ENCODE measurements around the gene STRAP.
"Not testable (repeated sequence)": the region's sequence is repeated elsewhere in the genome, so short reads cannot be mapped to it uniquely, and the experiment has no call there.

Gene STRAP

GRCh38 chr12:15873556-15873955 is 8.6 kb upstream of the STRAP start:
- no peak for DNase-seq (ENCODE audit: low read depth)

GRCh38 chr12:15874556-15875145 is 7.5 kb upstream of the STRAP start:
- not testable (repeated sequence) for DNase-seq (ENCODE audit: low read depth)

- no peak for DNase-seq (ENCODE audit: low read depth)
Measured at GRCh38 chr12:15875863-15876262, 6.3 kb upstream of the STRAP start.

- no peak for DNase-seq (ENCODE audit: low read depth)
Measured at GRCh38 chr12:15879413-15879812, 2.8 kb upstream of the STRAP start.

GRCh38 chr12:15880721-15881120 is 1.5 kb upstream of the STRAP start:
- no peak for DNase-seq (ENCODE audit: low read depth)

- no peak for DNase-seq (ENCODE audit: low read depth)
Measured at GRCh38 chr12:15883536-15883935, 1.3 kb downstream of the STRAP start.

- DNase-seq (ENCODE audit: low read depth): no peak
Measured at GRCh38 chr12:15886372-15887042, 4.3 kb downstream of the STRAP start.

GRCh38 chr12:15887043-15887817 is 5.0 kb downstream of the STRAP start:
- DNase-seq (ENCODE audit: low read depth): no peak

GRCh38 chr12:15892645-15893259 is 10.6 kb downstream of the STRAP start:
- no peak for DNase-seq (ENCODE audit: low read depth)

GRCh38 chr12:15893260-15893659 is 11.1 kb downstream of the STRAP start:
- DNase-seq (ENCODE audit: low read depth): no peak

GRCh38 chr12:15896867-15897266 is 14.7 kb downstream of the STRAP start:
- no peak for DNase-seq (ENCODE audit: low read depth)

GRCh38 chr12:15897433-15897832 is 15.2 kb downstream of the STRAP start:
- DNase-seq (ENCODE audit: low read depth): no peak

GRCh38 chr12:15899282-15899870 is 17.2 kb downstream of the STRAP start:
- DNase-seq (ENCODE audit: low read depth): no peak

GRCh38 chr12:15904378-15904920 is 22.3 kb downstream of the STRAP start:
- DNase-seq (ENCODE audit: low read depth): no peak

GRCh38 chr12:15910468-15910863 is 28.3 kb downstream of the STRAP start:
- no peak for DNase-seq (ENCODE audit: low read depth)

GRCh38 chr12:15910864-15911721 is 28.9 kb downstream of the STRAP start, which contains the start of gene DERA:
Gene DERA (plus strand): TSS chr12:15911332. CDS start chr12:15911384, 52 bp downstream.
- DNase-seq (ENCODE audit: low read depth): peak; percentile 21

GRCh38 chr12:15911931-15912330 is 29.7 kb downstream of the STRAP start:
- not testable (repeated sequence) for DNase-seq (ENCODE audit: low read depth)

GRCh38 chr12:15914131-15914530 is 31.9 kb downstream of the STRAP start:
- not testable (repeated sequence) for DNase-seq (ENCODE audit: low read depth)

GRCh38 chr12:15918066-15918465 is 35.9 kb downstream of the STRAP start:
- DNase-seq (ENCODE audit: low read depth): no peak

- no peak for DNase-seq (ENCODE audit: low read depth)
Measured at GRCh38 chr12:15919418-15919817, 37.2 kb downstream of the STRAP start.

GRCh38 chr12:15924956-15925355 is 42.8 kb downstream of the STRAP start:
- no peak for DNase-seq (ENCODE audit: low read depth)
